T-helper 9 cell (primary cell): ENCODE measurements around the gene GOLPH3.

ENCODE experiments used
- DNase-seq: peaks from one replicate; pipeline ENCODE4 v3.0.0-alpha.2; 2020

GOLPH3 gene

DNA sequence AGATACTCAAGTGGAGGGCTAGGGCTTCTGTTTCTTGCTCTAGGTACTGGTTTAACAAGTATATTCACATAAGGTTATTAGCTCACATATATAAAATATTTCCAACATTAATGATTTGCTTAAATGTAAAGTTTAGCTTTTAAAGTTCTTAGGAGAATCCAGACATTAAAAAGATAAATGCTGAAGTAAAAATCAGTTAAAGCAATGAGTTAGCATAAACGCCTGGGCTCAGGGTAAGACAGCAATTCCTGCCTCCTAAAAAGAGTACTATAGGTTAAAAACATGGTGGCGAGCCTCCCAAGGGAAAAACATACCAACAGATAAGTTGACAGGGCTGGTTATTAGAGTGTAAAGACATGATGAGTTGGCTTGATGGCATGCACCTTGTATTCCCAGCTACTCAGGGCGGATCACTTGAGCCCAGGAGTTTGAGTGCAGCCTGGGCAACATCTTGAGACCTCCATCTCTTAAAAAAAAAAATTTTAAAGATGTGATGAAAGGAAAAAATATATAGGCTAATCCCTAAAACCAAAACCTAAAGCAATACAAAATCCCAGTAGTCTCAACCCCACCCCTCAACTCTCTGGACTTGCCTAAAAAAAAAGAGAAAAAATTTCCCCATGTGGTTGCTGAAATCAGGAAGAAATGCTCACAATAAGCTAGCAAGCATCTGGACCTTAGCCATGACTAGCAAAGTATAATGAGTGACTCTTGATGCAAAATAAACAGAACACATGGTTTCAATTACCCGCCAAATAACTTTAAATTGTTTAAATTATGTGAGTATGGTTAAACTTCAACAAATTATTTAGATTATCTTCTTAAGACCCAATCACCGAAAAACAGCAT is 3.6 kb downstream of the GOLPH3 start:
- no peak for DNase-seq

DNA sequence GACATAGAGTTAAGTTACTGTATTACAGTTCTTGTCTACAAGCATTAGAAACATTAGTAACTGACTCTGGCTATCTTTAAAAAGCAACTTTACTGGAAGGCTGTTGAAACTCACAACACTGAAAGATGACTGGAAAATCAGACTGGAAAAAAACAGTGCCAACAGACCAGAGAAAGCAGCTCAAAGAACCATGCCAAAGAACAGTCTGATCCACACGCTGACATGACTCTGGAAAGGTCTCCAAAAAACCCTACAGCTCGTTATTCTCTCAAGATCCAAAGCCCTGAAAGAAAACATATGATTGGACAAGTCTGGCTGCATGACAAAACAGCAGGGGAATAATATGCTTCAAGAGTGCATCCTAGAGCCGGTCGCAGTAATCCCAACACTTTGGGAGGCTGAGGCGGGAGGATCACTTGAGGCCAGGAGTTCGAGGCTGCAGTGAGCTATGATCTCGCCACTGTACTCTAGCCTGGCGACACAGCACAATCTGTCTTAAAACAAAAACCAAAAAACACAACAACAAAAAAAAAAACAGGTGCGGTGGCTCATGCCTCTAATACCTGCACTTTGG is 5.6 kb downstream of the GOLPH3 start:
- DNase-seq = no peak

DNA sequence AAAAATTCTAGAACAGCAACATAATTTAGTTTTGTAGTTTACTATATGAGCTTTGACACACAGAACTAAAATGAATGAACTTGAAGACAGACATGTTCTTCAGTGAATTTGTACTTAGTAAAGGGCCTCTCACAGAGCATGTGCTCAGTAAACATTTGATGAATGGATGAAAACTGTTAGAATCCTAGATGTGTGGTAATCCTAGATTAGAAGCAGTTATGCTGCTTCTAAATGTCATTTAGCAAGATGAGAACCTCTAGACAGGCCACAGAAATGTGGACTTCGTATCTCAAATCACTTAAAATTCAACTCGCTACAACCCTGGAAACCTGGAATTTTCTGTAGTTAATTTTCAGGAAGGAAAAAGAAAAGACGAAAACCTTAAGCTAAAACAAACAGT is 8.5 kb downstream of the GOLPH3 start:
- no peak for DNase-seq

DNA sequence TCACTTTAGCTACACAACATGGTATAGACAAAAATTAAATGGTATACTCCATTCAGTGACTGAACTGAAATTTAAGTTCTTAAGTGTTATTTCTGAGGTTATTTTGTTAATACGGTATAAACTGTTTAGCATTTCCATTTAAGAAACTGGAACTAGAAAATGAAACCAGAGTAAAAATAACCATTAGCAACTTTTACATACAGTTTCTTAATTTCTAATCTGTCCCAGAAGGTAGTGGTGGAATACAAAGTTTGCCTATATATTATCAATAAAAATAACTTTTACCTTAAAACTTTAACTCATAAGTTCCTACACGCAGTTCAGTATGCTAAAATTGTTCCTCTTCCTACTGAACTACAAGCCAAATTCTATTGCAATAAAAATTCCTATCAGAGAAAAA is 10.3 kb downstream of the GOLPH3 start:
- no peak for DNase-seq

DNA sequence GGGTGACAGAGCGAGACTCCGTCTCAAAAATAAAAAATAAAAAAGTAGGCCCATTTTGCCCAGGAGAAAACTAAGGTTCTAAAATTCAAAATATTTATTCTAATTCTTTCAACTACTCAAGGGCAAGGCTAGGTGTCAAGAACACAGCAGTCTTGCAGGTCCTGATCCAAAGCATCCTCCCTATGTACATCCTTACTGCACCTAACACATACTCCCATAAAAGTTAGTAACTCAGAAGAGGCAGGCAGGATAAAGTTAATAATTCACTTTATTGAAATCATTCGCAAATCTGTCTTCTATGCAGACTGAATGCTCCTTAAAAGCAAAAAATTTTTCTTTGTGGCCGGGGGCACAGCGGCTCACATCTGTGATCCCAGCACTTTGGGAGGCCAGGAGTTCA is 11.1 kb downstream of the GOLPH3 start:
- DNase-seq = no peak

DNA sequence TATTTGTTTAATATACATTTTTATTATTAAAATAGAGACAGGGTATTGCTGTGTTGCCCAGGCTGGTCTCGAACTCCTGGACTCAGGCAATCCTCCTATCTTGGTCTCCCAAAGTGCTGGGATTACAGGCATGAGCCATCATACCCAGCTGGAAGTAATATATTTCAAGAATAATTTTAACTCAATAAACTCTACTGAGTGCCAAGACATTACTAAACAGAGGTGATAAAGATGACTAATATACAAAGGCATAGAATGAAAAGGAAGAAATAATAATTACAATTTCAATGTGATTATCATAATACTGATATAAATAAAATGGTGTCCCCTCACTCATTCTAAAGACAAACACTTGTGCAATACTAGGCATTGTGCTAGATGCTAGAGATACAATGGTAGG is 13.9 kb downstream of the GOLPH3 start:
- DNase-seq = no peak

DNA sequence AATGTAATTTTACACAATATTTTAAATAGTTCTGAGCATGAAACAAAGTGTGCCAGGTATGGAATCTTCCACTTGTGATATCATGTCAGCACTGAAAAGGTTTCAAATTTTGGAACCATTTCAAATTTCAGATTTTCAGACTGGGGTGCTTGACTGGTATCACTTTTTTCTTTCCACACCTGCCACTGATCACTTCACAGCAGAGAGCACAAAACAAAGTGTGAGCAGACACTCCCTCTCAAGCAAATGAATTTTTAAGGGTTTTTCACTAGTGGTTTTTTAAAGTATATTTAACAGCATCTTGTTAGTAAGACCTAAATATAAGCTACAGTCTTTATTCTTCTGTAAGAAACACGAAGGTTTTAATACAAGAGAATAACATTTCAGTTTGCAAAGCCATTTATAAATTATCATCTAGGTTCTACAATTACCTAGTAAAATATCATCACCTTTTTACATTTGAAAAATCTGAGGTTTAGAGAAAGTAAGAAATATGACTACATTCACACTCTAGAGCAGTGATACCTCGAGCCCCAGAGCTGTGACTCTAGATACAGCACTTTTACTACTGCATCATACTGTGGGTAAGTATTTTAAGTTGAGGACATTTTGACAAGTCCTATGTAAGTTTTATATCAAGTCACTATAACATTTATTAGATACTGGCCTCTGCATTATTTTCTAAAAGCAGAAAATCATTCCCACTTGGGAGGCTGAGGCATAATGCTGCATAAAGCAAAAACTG is 14.6 kb downstream of the GOLPH3 start:
- DNase-seq = no peak

DNA sequence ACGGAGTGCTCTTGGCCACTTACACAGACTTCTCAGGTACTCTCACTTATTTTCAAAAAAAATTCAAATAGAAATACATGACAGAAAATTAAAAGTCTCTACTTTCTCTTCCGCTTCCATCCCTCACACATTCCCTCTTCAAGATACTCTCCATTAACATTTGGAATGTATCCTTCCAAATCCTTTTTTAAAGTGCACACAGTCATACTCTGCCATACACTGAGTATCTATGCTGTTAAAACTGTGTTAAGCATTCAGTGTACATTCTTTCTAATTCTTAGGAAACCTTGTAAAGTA is 15.5 kb downstream of the GOLPH3 start:
- no peak for DNase-seq

DNA sequence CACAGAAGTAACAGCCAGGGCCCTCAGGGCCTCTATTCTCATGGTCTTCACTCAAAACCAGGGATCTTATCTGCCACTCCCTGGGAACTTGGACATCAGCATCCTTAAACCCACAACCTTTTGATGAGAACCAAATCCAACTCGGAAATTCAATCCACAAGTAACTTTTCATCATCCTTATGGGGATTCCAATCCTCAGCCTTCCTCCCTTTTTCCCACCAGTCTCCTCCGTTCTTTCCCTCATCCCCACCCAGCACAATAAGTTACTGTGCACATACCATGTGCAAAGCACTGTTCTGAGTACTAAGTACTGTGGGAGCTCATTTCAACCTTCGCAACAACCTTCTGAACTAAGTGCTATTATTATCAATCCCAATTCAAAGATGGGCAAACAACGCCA is 17.0 kb downstream of the GOLPH3 start:
- no peak for DNase-seq

DNA sequence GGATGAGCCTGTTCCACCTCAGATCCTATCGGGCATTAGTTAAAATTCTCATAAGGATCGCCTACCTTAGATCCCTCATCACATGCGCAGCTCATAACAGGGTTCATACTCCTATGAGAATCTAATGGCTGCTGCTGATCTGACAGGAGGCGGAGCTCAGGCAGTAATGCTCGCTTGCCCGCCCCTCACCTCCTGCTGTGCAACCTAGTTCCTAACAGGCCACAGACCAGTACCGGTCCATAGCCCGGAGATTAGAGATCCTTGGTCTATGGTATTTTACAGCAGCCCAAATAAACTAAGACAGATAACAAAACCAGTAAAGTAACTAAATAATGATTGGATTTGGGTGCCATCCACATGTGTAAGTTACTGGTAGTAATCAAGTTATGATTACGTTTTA is 17.5 kb downstream of the GOLPH3 start:
- DNase-seq = no peak

DNA sequence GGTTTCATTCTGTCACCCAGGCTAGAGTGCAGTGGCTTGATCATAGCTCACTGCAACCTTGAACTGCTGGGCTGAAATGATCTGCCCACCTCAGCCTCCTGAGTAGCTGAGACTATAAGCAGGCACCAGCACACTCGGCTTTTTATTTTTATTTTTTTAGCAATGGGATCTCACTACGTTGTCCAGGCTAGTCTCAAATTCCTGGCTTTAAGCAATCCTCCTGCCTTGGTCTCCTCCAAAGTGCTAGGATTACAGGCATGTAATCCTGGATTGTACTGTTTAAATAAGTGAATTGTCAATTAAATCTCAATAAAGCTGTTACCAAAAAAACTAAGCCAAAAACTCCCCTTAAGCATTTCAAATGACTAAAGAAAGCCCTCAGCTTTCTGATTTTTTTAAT is 18.9 kb downstream of the GOLPH3 start:
- DNase-seq = no peak

DNA sequence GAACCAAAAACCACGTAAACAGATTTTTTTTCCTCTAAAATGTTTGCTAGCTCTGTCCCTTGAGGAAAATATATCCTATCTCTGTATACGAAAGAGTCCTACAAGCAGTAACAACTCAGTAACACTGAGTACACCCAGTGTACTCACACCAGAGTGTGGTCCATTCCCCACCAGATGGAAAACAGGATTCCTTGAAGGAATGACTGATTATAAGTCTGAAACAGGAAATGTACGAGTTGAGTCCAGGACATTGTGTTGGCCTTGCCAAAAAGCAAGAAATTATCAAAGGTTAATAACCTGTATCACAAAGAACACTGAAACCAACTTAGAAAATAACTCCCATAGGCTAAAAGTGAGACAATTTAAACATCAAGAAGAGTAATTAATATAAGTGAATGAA is 20.4 kb downstream of the GOLPH3 start:
- no peak for DNase-seq

DNA sequence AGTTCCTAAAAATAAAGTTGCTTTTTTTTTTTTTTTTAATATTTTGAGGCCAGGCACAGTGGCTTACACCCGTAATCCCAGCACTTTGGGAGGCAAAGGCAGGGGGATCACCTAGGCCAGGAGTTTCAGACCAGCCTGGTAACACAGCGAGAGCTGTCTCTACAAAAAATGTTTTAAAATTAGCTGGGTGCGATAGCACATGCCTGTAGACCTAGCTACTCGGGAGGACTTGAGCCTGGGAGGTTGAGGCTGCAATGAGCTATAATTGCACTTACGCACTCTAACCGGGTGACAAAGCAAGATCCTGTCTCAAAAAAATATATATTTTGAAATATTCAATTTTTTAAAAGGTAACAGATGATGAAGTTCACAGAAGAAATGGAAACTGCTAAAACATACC is 22.9 kb downstream of the GOLPH3 start:
- DNase-seq = no peak

DNA sequence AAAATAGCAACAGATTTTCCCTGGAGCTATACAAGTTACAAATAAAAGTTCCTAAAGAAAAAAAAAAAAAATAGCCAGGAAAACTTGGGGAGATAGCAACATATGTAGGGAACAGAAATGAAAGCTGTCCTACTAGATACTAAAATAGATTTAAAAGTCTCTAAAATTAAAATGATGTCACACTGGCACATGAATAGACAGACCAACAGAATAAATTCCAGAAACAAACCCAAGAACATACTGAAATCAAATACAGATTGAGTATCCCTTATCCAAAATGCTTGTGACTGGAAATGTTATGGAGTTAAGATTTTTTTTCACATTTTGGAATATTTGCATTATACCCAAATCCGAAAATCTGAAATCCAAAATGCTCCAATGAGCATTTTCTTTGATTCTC is 23.8 kb downstream of the GOLPH3 start:
- DNase-seq = no peak

DNA sequence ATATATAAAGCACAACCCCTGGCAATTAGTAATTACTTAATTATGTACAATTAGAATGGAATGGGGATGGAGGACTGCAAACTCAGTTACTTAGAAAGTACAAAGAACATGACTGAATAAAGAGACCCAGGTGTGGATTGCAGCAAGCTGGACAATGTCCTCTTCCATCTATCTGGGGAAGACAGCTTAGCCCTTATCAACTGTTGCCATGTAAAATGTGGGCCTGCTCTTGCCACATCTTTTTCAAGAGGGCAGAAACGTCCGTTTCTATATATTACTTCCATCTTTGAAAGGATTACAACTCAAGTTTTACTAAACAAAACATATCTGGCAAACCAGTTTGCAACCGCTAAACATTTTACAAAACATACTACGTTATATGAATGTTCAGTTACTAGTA is 26.2 kb downstream of the GOLPH3 start:
- no peak for DNase-seq

DNA sequence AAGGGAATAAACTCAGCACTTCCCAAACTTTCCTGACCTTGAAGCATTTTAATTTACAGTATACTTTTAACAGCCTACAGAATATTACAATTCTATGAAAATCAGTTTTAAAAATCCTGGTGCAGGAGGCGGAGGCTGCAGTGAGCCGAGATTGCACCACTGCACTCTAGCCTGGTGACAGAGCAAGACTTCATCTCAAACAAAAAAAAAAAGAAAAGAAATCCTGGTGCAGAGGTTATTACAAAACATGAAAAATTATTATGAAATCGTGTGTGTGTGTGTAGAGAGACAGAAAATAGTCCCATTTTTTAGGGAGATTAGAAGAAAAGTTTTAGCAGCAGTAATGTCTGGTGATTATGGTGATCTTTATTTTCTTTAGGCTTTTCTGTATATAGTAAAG is 26.9 kb downstream of the GOLPH3 start:
- no peak for DNase-seq

DNA sequence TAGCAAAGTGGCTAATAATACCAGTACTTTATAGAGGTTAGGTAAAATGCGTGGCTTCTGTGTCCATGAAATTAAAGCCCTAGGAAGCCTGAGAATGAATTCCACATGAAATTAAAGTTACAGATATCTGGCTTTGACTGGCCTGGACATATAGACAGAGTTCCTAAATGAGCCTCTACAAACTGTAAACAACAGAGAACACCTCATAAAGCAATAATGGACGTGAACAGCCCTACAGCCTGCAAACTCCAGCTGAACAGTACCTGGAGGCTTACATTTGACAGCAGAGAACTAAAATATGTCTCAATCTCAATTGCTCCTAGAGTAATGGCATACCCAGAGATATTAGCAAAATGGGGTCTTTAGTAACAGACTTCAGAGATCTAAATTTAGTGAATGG is 28.7 kb downstream of the GOLPH3 start:
- no peak for DNase-seq

DNA sequence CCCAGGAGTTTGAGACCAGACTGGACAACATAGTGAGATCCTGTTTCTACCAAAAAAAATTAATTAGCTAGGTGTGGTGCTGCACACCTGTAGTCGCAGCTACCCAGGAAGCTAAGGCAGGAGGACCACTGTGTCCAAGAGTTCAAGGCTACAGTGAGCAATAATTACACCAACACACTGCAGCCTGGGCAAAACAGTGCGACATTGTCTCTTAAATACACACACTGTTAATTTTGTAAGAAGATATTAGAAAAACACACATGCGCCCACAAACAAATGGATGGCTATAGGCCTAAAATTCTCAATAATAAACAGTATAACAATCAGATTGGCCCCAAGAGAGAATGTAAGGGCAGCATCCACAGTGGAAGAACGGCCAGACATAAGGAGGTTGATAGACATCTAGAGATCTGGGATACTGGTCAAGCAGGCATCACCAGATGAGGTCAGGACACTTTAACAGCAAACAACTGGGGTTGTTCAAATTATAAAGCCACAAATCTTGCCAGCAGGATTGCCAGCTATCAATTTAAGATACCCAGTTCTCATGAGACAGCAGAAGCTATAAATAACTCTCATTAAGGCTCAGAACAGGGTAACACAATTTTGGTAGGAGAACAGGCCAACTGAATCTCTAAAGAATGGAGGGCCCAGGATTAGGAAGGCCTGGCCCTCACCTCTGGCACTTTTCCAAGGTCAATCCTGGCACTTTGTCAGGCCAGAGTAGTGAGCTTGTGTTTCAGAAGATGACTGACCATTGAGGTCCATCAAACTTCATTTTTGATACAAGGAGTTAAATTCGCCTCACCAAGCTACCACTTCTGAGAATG is 29.5 kb downstream of the GOLPH3 start:
- DNase-seq = no peak

DNA sequence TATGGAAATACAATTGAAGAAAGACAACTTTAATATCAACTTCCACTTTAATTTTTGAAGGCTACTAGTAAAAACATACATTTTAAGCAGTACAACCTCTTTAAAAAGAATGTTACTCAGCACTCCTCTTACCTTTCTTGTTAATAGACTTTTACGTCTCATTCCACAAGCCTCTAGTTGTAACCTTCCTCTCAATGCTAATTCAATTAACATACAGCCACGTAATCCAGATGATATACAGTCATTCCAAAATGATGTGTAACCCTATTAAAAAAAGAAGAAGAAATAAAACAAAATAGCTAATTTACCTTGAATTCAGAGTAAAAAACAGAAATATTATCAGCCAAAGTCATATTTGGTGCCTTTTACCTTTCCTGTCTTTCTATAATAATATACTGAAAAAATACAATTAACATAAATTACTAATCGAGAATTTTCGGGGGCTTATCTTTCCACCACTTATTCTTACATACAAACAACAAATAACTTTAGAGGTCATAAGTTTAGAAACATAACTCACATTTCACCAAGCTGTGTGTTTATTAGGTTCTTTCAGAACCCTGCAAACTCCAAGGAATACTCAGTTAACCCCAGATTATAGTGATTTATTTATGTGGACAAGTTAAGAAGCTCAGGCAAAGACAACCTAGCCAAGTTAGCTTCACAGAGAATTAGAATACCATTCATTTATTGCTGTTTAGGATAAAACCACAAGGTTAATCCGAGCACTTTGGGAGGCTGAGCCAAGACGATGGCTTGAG is 30.3 kb downstream of the GOLPH3 start:
- DNase-seq = no peak

DNA sequence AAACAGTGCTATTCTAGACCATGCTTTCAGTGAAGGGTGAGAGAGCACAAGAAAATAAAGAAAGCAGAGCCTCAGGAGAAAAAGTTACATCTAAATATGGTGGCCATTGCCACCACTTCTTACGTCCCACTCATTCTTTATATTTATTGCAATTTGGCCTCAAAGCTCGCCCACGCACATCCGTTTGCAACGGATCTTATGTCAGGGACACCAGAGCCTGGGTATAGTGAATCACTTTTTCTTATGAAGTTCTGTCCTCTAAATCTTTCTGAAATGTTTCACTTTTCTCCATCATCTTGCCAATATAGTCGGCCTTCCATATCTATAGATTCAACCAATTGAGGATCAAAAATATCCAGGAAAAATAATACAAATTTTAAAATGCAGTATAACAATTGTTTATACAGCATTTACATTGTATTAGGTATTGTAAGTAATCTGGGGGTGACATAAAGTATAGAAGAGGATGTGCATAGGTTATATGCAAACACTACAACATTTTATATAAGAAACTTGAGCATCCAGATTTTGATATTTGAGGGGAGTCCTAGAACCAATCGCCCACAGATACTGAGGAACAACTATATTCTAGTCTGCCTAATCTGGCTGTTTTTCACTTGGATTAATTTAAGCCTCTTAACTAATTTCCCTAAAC is 35.2 kb downstream of the GOLPH3 start:
- DNase-seq = no peak

DNA sequence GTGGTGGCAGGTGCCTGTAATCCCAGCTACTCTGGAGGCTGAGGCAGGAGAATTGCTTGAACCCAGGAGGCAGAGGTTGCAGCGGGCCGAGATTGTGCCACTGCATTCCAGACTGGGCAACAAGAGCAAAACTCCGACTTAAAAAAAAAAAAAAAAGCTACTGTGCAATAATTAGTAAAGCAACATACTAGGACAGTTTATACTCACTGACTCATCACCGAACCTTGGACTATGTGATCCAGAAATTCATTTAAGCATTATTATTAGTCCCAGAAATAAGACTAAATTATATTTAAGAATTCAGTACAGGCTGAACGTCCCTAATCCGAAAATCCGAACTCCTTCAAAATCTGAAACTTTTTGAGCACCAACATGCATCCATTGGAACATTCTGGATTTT is 37.8 kb downstream of the GOLPH3 start:
- no peak for DNase-seq

DNA sequence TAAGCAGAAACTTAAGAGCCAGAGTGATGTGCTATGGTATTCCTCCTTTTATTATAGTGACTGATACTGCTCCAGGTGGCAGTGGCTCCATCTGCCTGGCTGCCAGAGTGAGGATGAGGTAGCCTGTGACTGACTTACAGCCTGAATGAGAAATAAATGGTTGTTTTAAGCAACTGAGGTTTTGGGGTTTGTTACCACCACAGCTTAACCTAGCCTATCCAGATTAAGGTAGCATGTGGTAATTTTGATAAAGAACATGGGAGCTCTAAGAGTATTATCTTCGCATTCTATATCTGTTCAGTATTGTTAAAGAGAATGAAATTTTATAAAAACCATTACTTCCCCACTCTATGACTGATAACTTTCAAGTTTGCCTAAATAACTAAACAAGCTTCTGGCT is 39.0 kb downstream of the GOLPH3 start:
- DNase-seq = no peak
